Transverse colon (tissue), 4 donors: Measurements from ENCODE around the gene CYFIP1. TPM values are rescaled to one million over a fixed set of nuclear protein-coding genes. Genes with fewer than 3 reads are reported as not detected.

Experiments used
- DNase-seq: peaks from one replicate; pipeline ENCODE4 v3.0.0-alpha.2; 2019
- H3K27ac ChIP-seq, 4 donors: fragments of 200-600 bp; sonication (generic); 2 replicates each; pipeline ENCODE4 v1.5.1; 2016 to 2018; ENCODE audit warnings: inconsistent platforms in 4 of 4
- H3K27me3 ChIP-seq: fragments of 200-600 bp; sonication (generic); 2 replicates; pipeline ENCODE4 v1.5.1; 2017; ENCODE audit warnings: inconsistent platforms
- H3K36me3 ChIP-seq, 4 donors: fragments of 200-600 bp; sonication (generic); 2 replicates each; pipeline ENCODE4 v1.5.1; 2017 to 2019; ENCODE audit warnings: inconsistent platforms in 4 of 4
- H3K4me1 ChIP-seq, 4 donors: fragments of 200-600 bp; sonication (generic); 2 replicates each; pipeline ENCODE4 v1.5.1; 2017 to 2020; ENCODE audit warnings: inconsistent platforms in 4 of 4
- H3K4me3 ChIP-seq, 4 donors: fragments of 200-600 bp; sonication (generic); 1 replicate in 1 of 4; 2 replicates in 3 of 4; pipeline versions ENCODE4 v1.5.1 to v1.6.1; 2017 to 2019; ENCODE audit warnings: inconsistent platforms in 4 of 4
- H3K9me3 ChIP-seq, 2 donors: fragments of 200-600 bp; sonication (generic); 2 replicates each; pipeline ENCODE4 v1.5.1; 2017 to 2019; ENCODE audit warnings: inconsistent platforms in 2 of 2
- CTCF ChIP-seq, 5 experiments: fragments of 200-600 bp in 3 of 5; fragments of 450-650 bp in 2 of 5; sonication (generic) in 3 of 5; IDR thresholded peaks; 1 replicate in 2 of 5; 2 replicates in 3 of 5; pipeline ENCODE4 v1.5.1; 2016 to 2017; ENCODE audit warnings: antibody characterized with exemption in 5 of 5, inconsistent platforms in 3 of 5, mild to moderate bottlenecking in 2 of 5, moderate library complexity in 1 of 5
- EP300 ChIP-seq: sonication (generic); formaldehyde crosslinking; IDR thresholded peaks from one replicate; pipeline ENCODE4 v1.6.1; 2017; ENCODE audit warnings: antibody characterized with exemption, low read depth
- POLR2A ChIP-seq: fragments of 450-650 bp; IDR thresholded peaks from one replicate; pipeline ENCODE4 v1.6.1; 2016; ENCODE audit warnings: antibody characterized with exemption, mild to moderate bottlenecking, moderate library complexity
- POLR2AphosphoS5 ChIP-seq, 3 donors: sonication (generic); formaldehyde crosslinking; IDR thresholded peaks; one replicate each; pipeline ENCODE4 v1.6.1; 2016; ENCODE audit warnings: antibody characterized with exemption in 3 of 3
- WGBS, 2 donors: methylation state at CpG; one replicate each; pipeline ENCODE4 v1.1.5; 2018; ENCODE audit warnings: low coverage in 1 of 2; 5-methylcytosine and 5-hydroxymethylcytosine counted together
- in situ Hi-C, 4 donors: fragments of 200-750 bp; cut with MboI; loops; one replicate each; pipeline versions ENCODE4 v1.15.0 to v1.15.1; 2017; ENCODE audit warnings: low sequenced_read_pairs in 3 of 4, low pct_ligation_motif_present in 1 of 4, low pct_unique_long_range_greater_than_20kb in 1 of 4
- intact Hi-C: fragments of 100-400 bp; cut with DNase I; formaldehyde crosslinking; loops from one replicate; pipeline ENCODE4 v1.15.1; 2023; ENCODE audit warnings: low total_unique reads
- total RNA-seq, 4 donors: library from RNA; depleted of rRNA; stranded (reverse); fragments of >200 nt; gene quantifications; one replicate each; pipeline ENCODE4 v1.1.0, GENCODE V29; 2016

Gene CYFIP1
- total RNA-seq, 4 donors from 2014 or later, result 63.7 to 201 (median 171) TPM

GRCh38 chr15:22973286-22973685 lies 6.9 kb downstream of the CYFIP1 start:
- Histone ChIP-seq H3K4me1 (peaks cover 0 to 23% (median under 1%) of the 10 kb centered on the region in 4 donors), H3K4me3 (no peak overlapping the region), H3K36me3 (no peaks in the 10 kb centered on the region), H3K27me3 (no peaks in the 10 kb centered on the region), H3K9me3 (no peaks in the 10 kb centered on the region), H3K27ac (no peak overlapping the region)
- in situ Hi-C loops, result no loop called here
- WGBS, 2 donors, result 37 to 43% methylated on average over 4 to 5 of the region's 5 CpGs
- DNase-seq, result no peak
- TF ChIP-seq EP300 (no peak), CTCF (IDR thresholded peaks at IDR 0.05) (no peak)
- intact Hi-C loops, result no loop called here

- peaks cover 0 to 24% (median 4%) of the 10 kb centered on the region in 4 donors for H3K4me1 ChIP-seq
- DNase-seq, result no peak
- WGBS, 2 donors, result 94 to 100% methylated on average over 3 of the region's 3 CpGs
- H3K27ac ChIP-seq, result no peak overlapping the region
- H3K4me3 ChIP-seq, result no peak overlapping the region
- H3K9me3 ChIP-seq, result no peaks in the 10 kb centered on the region
- TF ChIP-seq POLR2AphosphoS5 (IDR thresholded peaks at IDR 0.05) (no peak), POLR2A (no peak), CTCF (IDR thresholded peaks at IDR 0.05) (no peak)
- in situ Hi-C loops (no loop called here), intact Hi-C loops (no loop called here)
- no peaks in the 10 kb centered on the region for H3K27me3 ChIP-seq
- H3K36me3 ChIP-seq, result no peaks in the 10 kb centered on the region
Observed at GRCh38 chr15:22969489-22969888, 10.7 kb downstream of the CYFIP1 start.

- TF ChIP-seq POLR2A (no peak), CTCF (IDR thresholded peaks at IDR 0.05) (no peak), EP300 (no peak), POLR2AphosphoS5 (IDR thresholded peaks at IDR 0.05) (no peak)
- no peaks in the 10 kb centered on the region for H3K36me3 ChIP-seq
- peaks cover 4 to 20% (median 8%) of the 10 kb centered on the region in 4 donors for H3K4me1 ChIP-seq
- H3K4me3 ChIP-seq, result no peak overlapping the region
- WGBS, 2 donors, result 0 to 70% methylated on average over 1 to 5 of the region's 5 CpGs
- in situ Hi-C loops, result no loop called here
- intact Hi-C loops, result no loop called here
- no peaks in the 10 kb centered on the region for H3K27me3 ChIP-seq
- H3K27ac ChIP-seq, result no peak overlapping the region
- H3K9me3 ChIP-seq, result no peaks in the 10 kb centered on the region
- no peak for DNase-seq
Observed at GRCh38 chr15:22968366-22968765, 11.8 kb downstream of the CYFIP1 start.

GRCh38 chr15:22967084-22967770 lies 12.9 kb downstream of the CYFIP1 start:
- H3K36me3 ChIP-seq, result no peaks in the 10 kb centered on the region
- no peak for DNase-seq
- no peaks in the 10 kb centered on the region for H3K9me3 ChIP-seq
- H3K4me3 ChIP-seq, result no peak overlapping the region
- no peak overlapping the region for H3K27ac ChIP-seq
- WGBS, 2 donors, result 90 to 94% methylated on average over 2 to 15 of the region's 15 CpGs
- no peaks in the 10 kb centered on the region for H3K27me3 ChIP-seq
- in situ Hi-C loops (no loop called here), intact Hi-C loops (no loop called here)
- H3K4me1 ChIP-seq, result peaks cover 6 to 15% (median 11%) of the 10 kb centered on the region in 4 donors
- TF ChIP-seq EP300, result no peak
- no peak for TF ChIP-seq POLR2AphosphoS5 (IDR thresholded peaks at IDR 0.05)
- TF ChIP-seq POLR2A, result no peak
- TF ChIP-seq CTCF (IDR thresholded peaks at IDR 0.05), result no peak
